ENCODE measurements around the gene ZP3. TPM values are rescaled to one million over a fixed set of nuclear protein-coding genes. Genes with fewer than 3 reads are reported as not detected.
"Not testable (repeated sequence)": the region's sequence is repeated elsewhere in the genome, so short reads cannot be mapped to it uniquely, and the experiment has no call there.

ZP3 gene
- polyA plus RNA-seq, 1 donor from 2014 or later, result not detected

DNA sequence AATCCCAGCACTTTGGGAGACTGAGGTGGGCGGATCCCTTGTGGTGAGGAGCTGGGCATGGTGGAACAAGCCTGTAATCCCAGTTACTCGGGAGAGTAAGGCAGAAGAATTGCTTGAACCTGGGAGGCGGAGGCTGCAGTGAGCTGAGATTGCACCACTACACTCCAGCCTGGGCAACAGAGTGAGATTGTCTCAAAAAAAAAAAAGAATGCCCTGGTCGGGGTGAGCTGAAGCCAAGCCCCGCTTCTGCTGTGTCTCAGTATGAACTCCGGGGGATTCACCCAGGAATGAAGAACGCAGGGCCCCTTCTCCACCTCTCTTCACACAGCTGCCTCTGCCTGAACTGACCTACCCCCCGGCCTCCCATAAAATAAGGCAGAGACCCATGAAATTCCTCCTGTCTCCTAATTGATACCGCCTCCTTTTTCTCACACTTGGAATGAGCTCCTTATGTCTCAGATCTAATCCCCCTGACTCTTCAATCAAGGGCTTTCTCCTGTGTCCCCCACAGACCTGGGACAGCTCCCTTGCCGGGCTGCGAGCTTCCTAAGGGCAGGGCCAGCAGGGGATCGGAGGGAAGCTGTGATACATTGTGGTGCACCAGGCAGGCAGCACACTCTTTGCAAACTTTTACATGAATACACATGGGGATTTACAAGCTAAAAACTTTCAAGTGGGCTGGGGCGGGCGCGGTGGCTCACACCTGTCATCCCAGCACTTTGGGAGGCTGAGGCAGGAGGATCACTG is 911 bp upstream of the ZP3 start:
- no peak overlapping the region for H3K9ac ChIP-seq (ENCODE audit: low read length)
- H3K9me2 ChIP-seq (ENCODE audit: insufficient read depth, low read length), result no peaks in the 10 kb centered on the region
- H3K36me3 ChIP-seq (ENCODE audit: insufficient read depth, low read length), result no peaks in the 10 kb centered on the region
- H3K27me3 ChIP-seq (ENCODE audit: insufficient read depth, low read depth, low read length), result no peaks in the 10 kb centered on the region
- no peak overlapping the region for H3K27ac ChIP-seq (ENCODE audit: low read length)
- H3K4me2 ChIP-seq (ENCODE audit: low read length), result no peak overlapping the region
- no peaks in the 10 kb centered on the region for H3K79me2 ChIP-seq (replicated peaks; ENCODE audit: insufficient read depth, low read length)
- TF ChIP-seq SMC3 (conservative IDR thresholded peaks at IDR 0.05; ENCODE audit: poor library complexity) (no peak), TAF1 (IDR thresholded peaks at IDR 0.05; ENCODE audit: low read depth) (no peak), EZH2 (IDR thresholded peaks at IDR 0.05; ENCODE audit: borderline replicate concordance, insufficient read depth, low read length, poor library complexity, severe bottlenecking) (no peak), RAD21 (conservative IDR thresholded peaks at IDR 0.05) (no peak)
- TF ChIP-seq, protein P1, sequence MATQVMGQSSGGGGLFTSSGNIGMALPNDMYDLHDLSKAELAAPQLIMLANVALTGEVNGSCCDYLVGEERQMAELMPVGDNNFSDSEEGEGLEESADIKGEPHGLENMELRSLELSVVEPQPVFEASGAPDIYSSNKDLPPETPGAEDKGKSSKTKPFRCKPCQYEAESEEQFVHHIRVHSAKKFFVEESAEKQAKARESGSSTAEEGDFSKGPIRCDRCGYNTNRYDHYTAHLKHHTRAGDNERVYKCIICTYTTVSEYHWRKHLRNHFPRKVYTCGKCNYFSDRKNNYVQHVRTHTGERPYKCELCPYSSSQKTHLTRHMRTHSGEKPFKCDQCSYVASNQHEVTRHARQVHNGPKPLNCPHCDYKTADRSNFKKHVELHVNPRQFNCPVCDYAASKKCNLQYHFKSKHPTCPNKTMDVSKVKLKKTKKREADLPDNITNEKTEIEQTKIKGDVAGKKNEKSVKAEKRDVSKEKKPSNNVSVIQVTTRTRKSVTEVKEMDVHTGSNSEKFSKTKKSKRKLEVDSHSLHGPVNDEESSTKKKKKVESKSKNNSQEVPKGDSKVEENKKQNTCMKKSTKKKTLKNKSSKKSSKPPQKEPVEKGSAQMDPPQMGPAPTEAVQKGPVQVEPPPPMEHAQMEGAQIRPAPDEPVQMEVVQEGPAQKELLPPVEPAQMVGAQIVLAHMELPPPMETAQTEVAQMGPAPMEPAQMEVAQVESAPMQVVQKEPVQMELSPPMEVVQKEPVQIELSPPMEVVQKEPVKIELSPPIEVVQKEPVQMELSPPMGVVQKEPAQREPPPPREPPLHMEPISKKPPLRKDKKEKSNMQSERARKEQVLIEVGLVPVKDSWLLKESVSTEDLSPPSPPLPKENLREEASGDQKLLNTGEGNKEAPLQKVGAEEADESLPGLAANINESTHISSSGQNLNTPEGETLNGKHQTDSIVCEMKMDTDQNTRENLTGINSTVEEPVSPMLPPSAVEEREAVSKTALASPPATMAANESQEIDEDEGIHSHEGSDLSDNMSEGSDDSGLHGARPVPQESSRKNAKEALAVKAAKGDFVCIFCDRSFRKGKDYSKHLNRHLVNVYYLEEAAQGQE (IDR thresholded peaks at IDR 0.05; ENCODE audit: borderline replicate concordance), result no peak
- TF ChIP-seq, protein P2, sequence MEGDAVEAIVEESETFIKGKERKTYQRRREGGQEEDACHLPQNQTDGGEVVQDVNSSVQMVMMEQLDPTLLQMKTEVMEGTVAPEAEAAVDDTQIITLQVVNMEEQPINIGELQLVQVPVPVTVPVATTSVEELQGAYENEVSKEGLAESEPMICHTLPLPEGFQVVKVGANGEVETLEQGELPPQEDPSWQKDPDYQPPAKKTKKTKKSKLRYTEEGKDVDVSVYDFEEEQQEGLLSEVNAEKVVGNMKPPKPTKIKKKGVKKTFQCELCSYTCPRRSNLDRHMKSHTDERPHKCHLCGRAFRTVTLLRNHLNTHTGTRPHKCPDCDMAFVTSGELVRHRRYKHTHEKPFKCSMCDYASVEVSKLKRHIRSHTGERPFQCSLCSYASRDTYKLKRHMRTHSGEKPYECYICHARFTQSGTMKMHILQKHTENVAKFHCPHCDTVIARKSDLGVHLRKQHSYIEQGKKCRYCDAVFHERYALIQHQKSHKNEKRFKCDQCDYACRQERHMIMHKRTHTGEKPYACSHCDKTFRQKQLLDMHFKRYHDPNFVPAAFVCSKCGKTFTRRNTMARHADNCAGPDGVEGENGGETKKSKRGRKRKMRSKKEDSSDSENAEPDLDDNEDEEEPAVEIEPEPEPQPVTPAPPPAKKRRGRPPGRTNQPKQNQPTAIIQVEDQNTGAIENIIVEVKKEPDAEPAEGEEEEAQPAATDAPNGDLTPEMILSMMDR (IDR thresholded peaks at IDR 0.05; ENCODE audit: poor library complexity, severe bottlenecking), result no peak
- H2AFZ ChIP-seq (ENCODE audit: low read depth, low read length), result no peak overlapping the region
- no peaks in the 10 kb centered on the region for H4K20me1 ChIP-seq (ENCODE audit: insufficient read depth)
- no peak overlapping the region for H3K4me3 ChIP-seq (ENCODE audit: low read length)
- no peaks in the 10 kb centered on the region for H3F3A ChIP-seq (ENCODE audit: insufficient read depth, low read length, poor library complexity, severe bottlenecking)
- no peaks in the 10 kb centered on the region for H3K9me3 ChIP-seq (ENCODE audit: low read length)

DNA sequence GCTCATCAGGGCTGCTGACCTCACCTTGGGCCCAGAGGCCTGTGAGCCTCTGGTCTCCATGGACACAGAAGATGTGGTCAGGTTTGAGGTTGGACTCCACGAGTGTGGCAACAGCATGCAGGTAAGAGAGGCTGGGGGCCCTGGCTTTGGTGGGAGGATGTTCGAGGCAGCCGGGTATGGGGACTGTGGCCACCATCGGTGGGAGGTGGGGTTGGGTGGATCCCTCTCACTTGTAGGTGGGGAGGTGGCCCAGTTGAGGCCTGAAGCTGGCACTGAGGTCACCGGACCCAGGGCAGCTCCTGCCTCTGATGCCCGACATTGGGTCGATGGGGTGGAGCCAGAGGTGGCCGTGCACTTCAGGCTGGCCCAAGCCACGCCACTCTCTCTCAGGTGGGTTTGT is 406 bp downstream of the ZP3 start:
- H2AFZ ChIP-seq (ENCODE audit: low read depth, low read length), result no peak overlapping the region
- TF ChIP-seq EP300 (conservative IDR thresholded peaks at IDR 0.05; ENCODE audit: poor library complexity, severe bottlenecking), result no peak
- no peak for TF ChIP-seq SMC3 (conservative IDR thresholded peaks at IDR 0.05; ENCODE audit: poor library complexity)
- TF ChIP-seq EZH2 (IDR thresholded peaks at IDR 0.05; ENCODE audit: borderline replicate concordance, insufficient read depth, low read length, poor library complexity, severe bottlenecking), result no peak
- TF ChIP-seq RAD21 (conservative IDR thresholded peaks at IDR 0.05), result no peak
- no peak for TF ChIP-seq MXI1 (conservative IDR thresholded peaks at IDR 0.05; ENCODE audit: poor library complexity, severe bottlenecking)
- no peak overlapping the region for H3K9ac ChIP-seq (ENCODE audit: low read length)
- H3K27ac ChIP-seq (ENCODE audit: low read length), result no peak overlapping the region
- H3K27me3 ChIP-seq (ENCODE audit: insufficient read depth, low read depth, low read length), result no peaks in the 10 kb centered on the region
- H3K4me3 ChIP-seq (ENCODE audit: low read length), result no peak overlapping the region
- no peaks in the 10 kb centered on the region for H3K36me3 ChIP-seq (ENCODE audit: insufficient read depth, low read length)
- no peaks in the 10 kb centered on the region for H3K9me2 ChIP-seq (ENCODE audit: insufficient read depth, low read length)
- no peaks in the 10 kb centered on the region for H3K9me3 ChIP-seq (ENCODE audit: low read length)
- no peaks in the 10 kb centered on the region for H4K20me1 ChIP-seq (ENCODE audit: insufficient read depth)
- H3K79me2 ChIP-seq (replicated peaks; ENCODE audit: insufficient read depth, low read length), result no peaks in the 10 kb centered on the region
- no peak overlapping the region for H3K4me2 ChIP-seq (ENCODE audit: low read length)
- H3F3A ChIP-seq (ENCODE audit: insufficient read depth, low read length, poor library complexity, severe bottlenecking), result no peaks in the 10 kb centered on the region

DNA sequence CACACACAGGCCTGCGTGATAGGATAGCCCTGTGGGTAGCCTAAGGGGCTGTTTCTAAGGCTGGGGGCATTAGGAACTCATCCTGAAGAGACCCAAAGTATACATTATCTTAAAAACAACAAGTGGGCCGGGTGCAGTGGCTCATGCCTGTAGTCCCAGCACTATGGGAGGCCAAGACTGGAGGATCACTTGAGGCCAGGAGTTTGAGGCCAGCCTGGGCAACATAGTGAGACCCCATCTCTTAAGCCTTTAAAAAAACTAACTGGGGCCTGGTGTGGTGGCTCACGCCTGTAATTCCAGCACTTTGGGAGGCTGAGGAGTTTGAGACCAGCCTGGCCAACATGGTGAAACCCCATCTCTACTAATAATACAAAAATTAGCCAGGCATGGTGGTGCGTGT is 808 bp downstream of the ZP3 start:
- H3K79me2 ChIP-seq (replicated peaks; ENCODE audit: insufficient read depth, low read length); H3K4me2 ChIP-seq (ENCODE audit: low read length); H4K20me1 ChIP-seq (ENCODE audit: insufficient read depth); H3K4me3 ChIP-seq (ENCODE audit: low read length); H3K27me3 ChIP-seq (ENCODE audit: insufficient read depth, low read depth, low read length); H3K9me2 ChIP-seq (ENCODE audit: insufficient read depth, low read length); H3K36me3 ChIP-seq (ENCODE audit: insufficient read depth, low read length); H3K9ac ChIP-seq (ENCODE audit: low read length); H3K27ac ChIP-seq (ENCODE audit: low read length); H2AFZ ChIP-seq (ENCODE audit: low read depth, low read length); H3K9me3 ChIP-seq (ENCODE audit: low read length); H3F3A ChIP-seq (ENCODE audit: insufficient read depth, low read length, poor library complexity, severe bottlenecking): not testable (repeated sequence)

Measured in neural cell (in vitro differentiated cells).